ENCODE results near the gene NFIL3.

The NFIL3 gene

DNA sequence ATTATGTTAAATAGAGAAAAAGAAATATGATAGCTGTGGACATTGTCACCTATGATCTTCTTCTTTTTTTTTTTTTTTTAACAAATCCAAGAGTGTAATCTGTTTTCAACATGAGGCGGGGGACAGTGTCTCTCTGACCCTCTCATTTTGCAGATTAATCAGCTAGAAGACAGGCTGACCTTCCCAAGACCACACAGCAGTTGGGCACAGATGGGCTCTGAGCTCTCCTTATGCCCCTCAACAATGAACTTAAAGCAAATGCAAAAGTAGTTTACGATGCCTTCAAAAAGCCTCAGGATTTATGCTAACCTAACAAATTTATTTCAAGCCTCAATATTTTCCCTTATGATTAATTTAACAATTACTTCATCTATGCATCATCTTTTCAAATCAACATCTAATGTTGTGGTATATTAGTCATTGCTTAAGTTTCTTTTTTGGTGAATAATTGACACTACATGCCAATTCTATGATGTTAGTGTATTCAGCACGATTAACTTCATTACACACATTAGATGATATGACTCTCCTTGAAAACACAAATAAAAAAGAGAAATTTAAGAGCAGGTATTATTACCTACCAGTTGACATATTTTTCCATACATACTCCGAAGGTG lies 7.4 kb downstream of the NFIL3 start:
- Histone ChIP-seq H3K4me1 (no peaks in the 10 kb centered on the region), H3K27ac (no peak overlapping the region)
- TF ChIP-seq, protein P1, sequence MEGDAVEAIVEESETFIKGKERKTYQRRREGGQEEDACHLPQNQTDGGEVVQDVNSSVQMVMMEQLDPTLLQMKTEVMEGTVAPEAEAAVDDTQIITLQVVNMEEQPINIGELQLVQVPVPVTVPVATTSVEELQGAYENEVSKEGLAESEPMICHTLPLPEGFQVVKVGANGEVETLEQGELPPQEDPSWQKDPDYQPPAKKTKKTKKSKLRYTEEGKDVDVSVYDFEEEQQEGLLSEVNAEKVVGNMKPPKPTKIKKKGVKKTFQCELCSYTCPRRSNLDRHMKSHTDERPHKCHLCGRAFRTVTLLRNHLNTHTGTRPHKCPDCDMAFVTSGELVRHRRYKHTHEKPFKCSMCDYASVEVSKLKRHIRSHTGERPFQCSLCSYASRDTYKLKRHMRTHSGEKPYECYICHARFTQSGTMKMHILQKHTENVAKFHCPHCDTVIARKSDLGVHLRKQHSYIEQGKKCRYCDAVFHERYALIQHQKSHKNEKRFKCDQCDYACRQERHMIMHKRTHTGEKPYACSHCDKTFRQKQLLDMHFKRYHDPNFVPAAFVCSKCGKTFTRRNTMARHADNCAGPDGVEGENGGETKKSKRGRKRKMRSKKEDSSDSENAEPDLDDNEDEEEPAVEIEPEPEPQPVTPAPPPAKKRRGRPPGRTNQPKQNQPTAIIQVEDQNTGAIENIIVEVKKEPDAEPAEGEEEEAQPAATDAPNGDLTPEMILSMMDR (IDR thresholded peaks at IDR 0.05) = no peak

DNA sequence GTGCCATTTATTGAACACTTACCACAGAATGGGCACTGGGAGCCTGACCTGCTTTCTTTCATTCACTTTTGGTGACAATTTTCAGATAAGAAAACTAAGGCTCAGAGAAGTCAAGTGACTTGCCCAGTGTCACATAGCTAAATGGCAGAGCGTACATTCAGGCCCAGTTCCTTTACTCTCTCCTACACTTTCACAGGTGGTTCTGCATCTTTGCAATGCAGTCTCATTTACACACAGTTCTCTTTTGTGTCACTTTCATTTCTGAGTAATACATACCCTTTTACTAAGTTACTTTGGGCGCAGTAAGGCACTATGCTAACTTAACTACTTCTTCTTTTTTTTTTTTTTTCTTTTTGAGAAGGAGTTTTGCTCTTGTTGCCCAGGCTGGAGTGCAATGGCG lies 8.3 kb downstream of the NFIL3 start:
- no peak overlapping the region for H3K9ac ChIP-seq
- H2AFZ ChIP-seq = no peak overlapping the region
- H3K79me2 ChIP-seq = no peaks in the 10 kb centered on the region
- no peak overlapping the region for H3K4me2 ChIP-seq (ENCODE audit: low read length)
- no peaks in the 10 kb centered on the region for H3K4me1 ChIP-seq
- H3K27me3 ChIP-seq (ENCODE audit: control insufficient read depth, insufficient read depth, low read length) = no peaks in the 10 kb centered on the region
- no peaks in the 10 kb centered on the region for H3K36me3 ChIP-seq (ENCODE audit: control insufficient read depth, insufficient read depth, low read length)
- TF ChIP-seq, protein P1 (IDR thresholded peaks at IDR 0.05) = no peak
- no peak overlapping the region for H3K27ac ChIP-seq
- no peak overlapping the region for H3K4me3 ChIP-seq (ENCODE audit: low read depth, low read length)
- no peaks in the 10 kb centered on the region for H3K9me3 ChIP-seq (ENCODE audit: control insufficient read depth, low read length)

More for the DNA sequence above, 7.4 kb downstream of the NFIL3 start:
- Histone ChIP-seq H3K4me3 (ENCODE audit: low read depth, low read length) (no peak overlapping the region), H3K27me3 (ENCODE audit: control insufficient read depth, insufficient read depth, low read length) (no peaks in the 10 kb centered on the region), H2AFZ (no peak overlapping the region), H3K4me2 (ENCODE audit: low read length) (no peak overlapping the region), H3K9ac (no peak overlapping the region), H3K9me3 (ENCODE audit: control insufficient read depth, low read length) (no peaks in the 10 kb centered on the region), H3K36me3 (ENCODE audit: control insufficient read depth, insufficient read depth, low read length) (no peaks in the 10 kb centered on the region), H3K79me2 (no peaks in the 10 kb centered on the region)

DNA sequence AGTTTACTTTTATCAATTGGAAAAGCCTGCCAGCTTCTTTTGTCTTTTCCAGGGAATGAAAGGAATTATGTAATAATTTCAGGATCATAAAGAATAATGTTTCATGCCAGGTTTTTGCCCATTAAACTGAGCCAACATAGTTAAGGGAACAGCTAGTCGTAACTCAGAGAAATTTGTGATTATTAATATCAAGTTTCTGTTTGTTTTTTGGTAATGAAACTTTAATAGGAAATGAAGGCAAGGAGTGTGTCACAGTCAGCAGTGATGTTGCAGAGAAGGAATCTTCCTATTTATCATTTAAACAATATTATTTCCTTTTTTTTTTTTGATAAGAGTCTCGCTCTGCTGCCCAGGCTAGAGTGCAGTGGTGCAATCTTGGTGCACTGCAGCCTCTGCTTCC lies 10.7 kb downstream of the NFIL3 start:
- Histone ChIP-seq H2AFZ (no peak overlapping the region), H3K27me3 (ENCODE audit: control insufficient read depth, insufficient read depth, low read length) (no peaks in the 10 kb centered on the region), H3K36me3 (ENCODE audit: control insufficient read depth, insufficient read depth, low read length) (no peaks in the 10 kb centered on the region), H3K27ac (no peak overlapping the region), H3K4me3 (ENCODE audit: low read depth, low read length) (no peak overlapping the region), H3K9ac (no peak overlapping the region), H3K4me2 (ENCODE audit: low read length) (no peak overlapping the region), H3K9me3 (ENCODE audit: control insufficient read depth, low read length) (no peaks in the 10 kb centered on the region), H3K79me2 (no peaks in the 10 kb centered on the region), H3K4me1 (no peaks in the 10 kb centered on the region)
- TF ChIP-seq, protein P1 (IDR thresholded peaks at IDR 0.05) = no peak

DNA sequence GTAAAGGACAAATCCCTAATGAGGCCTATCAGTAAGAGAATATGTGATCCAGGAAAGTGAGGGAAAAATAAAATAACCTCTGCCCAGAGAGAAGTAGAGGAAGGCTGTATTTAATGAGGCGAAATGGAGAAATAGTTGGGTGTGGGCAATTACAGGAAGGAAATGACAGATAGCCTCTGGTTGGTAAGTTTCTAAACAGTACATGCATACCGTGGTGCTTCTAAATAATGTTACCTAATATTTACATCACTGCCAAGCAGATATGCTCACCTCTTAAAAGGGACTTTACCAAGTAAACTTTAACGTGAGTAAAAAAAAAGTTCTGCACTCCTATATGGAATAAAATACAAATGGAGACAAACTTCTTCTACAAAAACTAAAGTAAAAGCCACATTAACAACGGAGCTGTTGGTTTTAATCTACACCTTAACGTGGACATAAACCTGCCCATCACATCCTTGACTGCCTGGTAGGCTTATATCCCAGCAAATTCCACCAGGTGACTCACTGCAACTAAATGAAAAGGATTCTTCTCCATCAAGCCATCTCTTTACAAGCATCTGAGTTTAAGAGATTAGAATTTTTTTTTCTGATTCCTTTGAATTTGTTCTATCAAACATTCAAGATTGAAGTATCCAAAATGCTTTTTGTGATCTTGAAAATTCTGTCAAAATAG lies 12.4 kb downstream of the NFIL3 start:
- no peak overlapping the region for H3K4me3 ChIP-seq (ENCODE audit: low read depth, low read length)
- H3K27me3 ChIP-seq (ENCODE audit: control insufficient read depth, insufficient read depth, low read length) = no peaks in the 10 kb centered on the region
- TF ChIP-seq, protein P1 (IDR thresholded peaks at IDR 0.05) = no peak
- H3K27ac ChIP-seq = no peak overlapping the region
- H3K9ac ChIP-seq = no peak overlapping the region
- no peaks in the 10 kb centered on the region for H3K9me3 ChIP-seq (ENCODE audit: control insufficient read depth, low read length)
- H2AFZ ChIP-seq = no peak overlapping the region
- no peaks in the 10 kb centered on the region for H3K4me1 ChIP-seq
- no peak overlapping the region for H3K4me2 ChIP-seq (ENCODE audit: low read length)
- H3K79me2 ChIP-seq = no peaks in the 10 kb centered on the region
- no peaks in the 10 kb centered on the region for H3K36me3 ChIP-seq (ENCODE audit: control insufficient read depth, insufficient read depth, low read length)

DNA sequence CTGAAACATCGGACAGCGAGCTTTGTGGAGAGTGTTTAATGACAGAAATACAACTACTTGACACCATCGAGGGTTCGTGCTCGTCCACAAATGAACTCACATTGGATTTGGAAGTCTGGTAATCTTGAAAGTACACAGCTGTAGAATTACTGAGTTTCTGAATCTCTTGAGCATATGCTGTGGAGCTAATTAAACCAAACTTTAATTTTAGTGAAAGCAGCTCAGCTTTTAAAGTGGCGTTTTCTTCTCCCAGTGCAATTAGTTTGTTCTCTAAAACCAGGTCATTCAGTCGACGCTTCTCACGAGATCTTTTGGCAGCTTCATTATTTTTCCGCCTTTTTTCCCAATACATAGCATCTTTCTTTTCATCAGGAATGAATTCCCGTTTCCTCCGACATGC lies 13.5 kb downstream of the NFIL3 start:
- TF ChIP-seq, protein P1 (IDR thresholded peaks at IDR 0.05) = no peak
- no peak overlapping the region for H3K27ac ChIP-seq

More for the DNA sequence above, 13.5 kb downstream of the NFIL3 start:
- Histone ChIP-seq H3K27me3 (ENCODE audit: control insufficient read depth, insufficient read depth, low read length) (no peaks in the 10 kb centered on the region), H3K4me3 (ENCODE audit: low read depth, low read length) (no peak overlapping the region), H3K36me3 (ENCODE audit: control insufficient read depth, insufficient read depth, low read length) (no peaks in the 10 kb centered on the region), H3K9ac (no peak overlapping the region), H3K9me3 (ENCODE audit: control insufficient read depth, low read length) (no peaks in the 10 kb centered on the region), H3K79me2 (no peaks in the 10 kb centered on the region), H2AFZ (no peak overlapping the region), H3K4me2 (ENCODE audit: low read length) (no peak overlapping the region), H3K4me1 (no peaks in the 10 kb centered on the region)
